Neuronal stem cell (in vitro differentiated cells): Measurements from ENCODE around the gene PRKACA.
"Not testable (repeated sequence)": the region's sequence is repeated elsewhere in the genome, so short reads cannot be mapped to it uniquely, and the experiment has no call there.

Experiments used
- DNase-seq: peaks from one replicate; pipeline ENCODE4 v3.0.0-alpha.2; 2013; ENCODE audit warnings: low spot score
- H2AFZ ChIP-seq: one replicate; pipeline ENCODE4 v1.6.1; 2013; ENCODE audit warnings: mild to moderate bottlenecking, low read length, inconsistent platforms
- H2AK5ac ChIP-seq: 2 replicates; pipeline ENCODE4 v1.6.1; 2013; ENCODE audit warnings: low read depth, mild to moderate bottlenecking, inconsistent platforms, low read length, moderate library complexity, mixed read lengths
- H2BK120ac ChIP-seq: 2 replicates; pipeline ENCODE4 v1.6.1; 2013; ENCODE audit warnings: low read depth, mild to moderate bottlenecking, inconsistent platforms, low read length, moderate library complexity, mixed read lengths
- H2BK12ac ChIP-seq: one replicate; pipeline ENCODE4 v1.6.1; 2013; ENCODE audit warnings: low read length, inconsistent platforms
- H2BK15ac ChIP-seq: 2 replicates; pipeline ENCODE4 v1.6.1; 2013; ENCODE audit warnings: mild to moderate bottlenecking, low read length, inconsistent platforms, mixed read lengths
- H2BK5ac ChIP-seq: one replicate; pipeline ENCODE4 v1.6.1; 2013; ENCODE audit warnings: inconsistent platforms, mild to moderate bottlenecking, low read length, moderate library complexity
- H3K14ac ChIP-seq: one replicate; pipeline ENCODE4 v1.6.1; 2013; ENCODE audit warnings: low read length, inconsistent platforms
- H3K18ac ChIP-seq: 2 replicates; pipeline ENCODE4 v1.6.1; 2013; ENCODE audit warnings: low read length, inconsistent platforms
- H3K23ac ChIP-seq: 2 replicates; pipeline ENCODE4 v1.6.1; 2013; ENCODE audit warnings: low read depth, mild to moderate bottlenecking, mixed read lengths, low read length, inconsistent platforms; ENCODE audit not compliant: poor library complexity
- H3K27ac ChIP-seq: replicated peaks from 3 replicates; pipeline ENCODE4 v1.5.1; 2013; ENCODE audit warnings: low read length, inconsistent platforms
- H3K27me3 ChIP-seq, 3 experiments: 2 replicates each; pipeline ENCODE4 v1.6.1; 2013; ENCODE audit warnings: low read length in 3 of 3, mild to moderate bottlenecking in 2 of 3, inconsistent platforms in 1 of 3, low read depth in 1 of 3, mixed read lengths in 1 of 3, moderate library complexity in 1 of 3; ENCODE audit not compliant: control insufficient read depth in 3 of 3, insufficient read depth in 3 of 3
- H3K36me3 ChIP-seq, 2 donors: replicated peaks in 1 of 2; 2 replicates each; pipeline ENCODE4 v1.6.1; 2013; ENCODE audit warnings: low read length in 2 of 2; ENCODE audit not compliant: control insufficient read depth in 2 of 2, insufficient read depth in 2 of 2
- H3K4ac ChIP-seq: 2 replicates; pipeline ENCODE4 v1.6.1; 2013; ENCODE audit warnings: inconsistent platforms, mild to moderate bottlenecking, low read length, moderate library complexity
- H3K4me1 ChIP-seq, 2 donors: 1 replicate in 1 of 2; 2 replicates in 1 of 2; pipeline ENCODE4 v1.6.1; 2013; ENCODE audit warnings: low read length in 2 of 2, low read depth in 1 of 2; ENCODE audit not compliant: control insufficient read depth in 2 of 2, insufficient read depth in 1 of 2
- H3K4me2 ChIP-seq: one replicate; pipeline ENCODE4 v1.6.1; 2013; ENCODE audit warnings: mild to moderate bottlenecking, low read length, inconsistent platforms; ENCODE audit not compliant: insufficient read depth, poor library complexity, severe bottlenecking
- H3K4me3 ChIP-seq, 2 donors: 2 replicates each; pipeline ENCODE4 v1.5.1; 2013; ENCODE audit warnings: low read length in 2 of 2, mild to moderate bottlenecking in 2 of 2, inconsistent platforms in 1 of 2, moderate library complexity in 1 of 2
- H3K79me1 ChIP-seq: one replicate; pipeline ENCODE4 v1.6.1; 2013; ENCODE audit warnings: low read depth, mild to moderate bottlenecking, inconsistent platforms, low read length, moderate library complexity
- H3K9ac ChIP-seq: one replicate; pipeline ENCODE4 v1.6.1; 2013; ENCODE audit warnings: mild to moderate bottlenecking, low read depth, low read length, inconsistent platforms; ENCODE audit not compliant: poor library complexity
- H3K9me3 ChIP-seq, 2 donors: replicated peaks in 1 of 2; 2 replicates each; pipeline versions ENCODE3 to v1.6.1; 2013; ENCODE audit warnings: low read length in 2 of 2, mild to moderate bottlenecking in 2 of 2, inconsistent platforms in 1 of 2, low read depth in 1 of 2, mixed read lengths in 1 of 2, moderate library complexity in 1 of 2; ENCODE audit not compliant: control insufficient read depth in 2 of 2, insufficient read depth in 1 of 2
- H4K8ac ChIP-seq: one replicate; pipeline ENCODE4 v1.6.1; 2013; ENCODE audit warnings: low read depth, mild to moderate bottlenecking, inconsistent platforms, low read length, moderate library complexity
- H4K91ac ChIP-seq: one replicate; pipeline ENCODE4 v1.6.1; 2013; ENCODE audit warnings: low read length, low read depth, mild to moderate bottlenecking, inconsistent platforms; ENCODE audit not compliant: poor library complexity
- WGBS, 2 donors: extraction: QIAGEN DNeasy Blood & Tissue Kit; methylation state at CpG; one replicate each; pipeline ENCODE4 v1.1.7; 2013; ENCODE audit warnings: missing lambda C conversion rate in 2 of 2, mixed read lengths in 1 of 2; ENCODE audit not compliant: insufficient read length in 2 of 2, insufficient replicate concordance in 1 of 2; ENCODE audit errors: extremely low coverage in 2 of 2; 5-methylcytosine and 5-hydroxymethylcytosine counted together

PRKACA gene

GRCh38 chr19:14147797-14148605 lies 30.4 kb upstream of the PRKACA start:
- H3K9ac ChIP-seq = peak overlapping the region; percentile 75
- H2BK12ac ChIP-seq = no peak overlapping the region
- H3K4ac ChIP-seq = no peak overlapping the region
- H3K4me2 ChIP-seq = no peak overlapping the region
- H3K36me3 ChIP-seq = peaks cover 15 to 17% of the 10 kb centered on the region in 2 donors
- H3K9me3 ChIP-seq = no peaks in the 10 kb centered on the region
- H3K27ac ChIP-seq = peak overlapping the region; percentile 3
- H3K23ac ChIP-seq = peak overlapping the region; percentile 70
- H2AFZ ChIP-seq = peak overlapping the region; percentile 86
- H3K4me1 ChIP-seq = peaks cover 13 to 17% of the 10 kb centered on the region in 2 donors
- no peak overlapping the region for H2BK5ac ChIP-seq
- no peak overlapping the region for H4K8ac ChIP-seq
- no peak overlapping the region for H3K14ac ChIP-seq
- no peak overlapping the region for H4K91ac ChIP-seq
- peaks cover 12% of the 10 kb centered on the region for H3K79me1 ChIP-seq
- peak overlapping the region; percentile 67 for H3K18ac ChIP-seq
- no peak for DNase-seq
- H2AK5ac ChIP-seq = peak overlapping the region; percentile 70
- WGBS, 2 donors = no CpG with 5 or more reads among the region's 20 CpGs
- no peaks in the 10 kb centered on the region for H3K27me3 ChIP-seq
- peak overlapping the region in 1 of 2 donors; percentile 20 for H3K4me3 ChIP-seq
- H2BK15ac ChIP-seq = no peak overlapping the region
- H2BK120ac ChIP-seq = no peak overlapping the region

- Histone ChIP-seq H4K91ac (peak overlapping the region; percentile 62), H2BK120ac (no peak overlapping the region), H2BK12ac (no peak overlapping the region), H2AFZ (no peak overlapping the region), H3K79me1 (peaks cover 7% of the 10 kb centered on the region), H3K4me1 (peaks cover 13 to 17% of the 10 kb centered on the region in 2 donors), H3K4ac (no peak overlapping the region), H3K27me3 (no peaks in the 10 kb centered on the region), H3K9me3 (no peaks in the 10 kb centered on the region), H3K14ac (no peak overlapping the region), H2BK5ac (no peak overlapping the region), H3K27ac (no peak overlapping the region), H2AK5ac (peak overlapping the region; percentile 42), H3K9ac (no peak overlapping the region), H3K18ac (no peak overlapping the region), H3K23ac (no peak overlapping the region), H3K4me3 (no peak overlapping the region), H2BK15ac (no peak overlapping the region), H3K4me2 (peak overlapping the region; percentile 3), H4K8ac (peak overlapping the region; percentile 7), H3K36me3 (peaks cover 3 to 5% of the 10 kb centered on the region in 2 donors)
- DNase-seq = no peak
- WGBS, 2 donors = no CpG with 5 or more reads among the region's 7 CpGs
Measured at GRCh38 chr19:14146789-14147216, 29.2 kb upstream of the PRKACA start.

GRCh38 chr19:14146169-14146568 lies 28.6 kb upstream of the PRKACA start:
- H3K9ac ChIP-seq, H2AFZ ChIP-seq, H3K27me3 ChIP-seq, H3K36me3 ChIP-seq, H3K79me1 ChIP-seq, DNase-seq, H2BK15ac ChIP-seq, H3K23ac ChIP-seq, H2BK5ac ChIP-seq, H2AK5ac ChIP-seq, H4K91ac ChIP-seq, H3K27ac ChIP-seq, H2BK120ac ChIP-seq, H2BK12ac ChIP-seq, H3K18ac ChIP-seq, H3K14ac ChIP-seq, H3K4ac ChIP-seq, H3K9me3 ChIP-seq, H3K4me2 ChIP-seq, H4K8ac ChIP-seq, H3K4me3 ChIP-seq: not testable (repeated sequence)
- WGBS, 2 donors = no CpG with 5 or more reads among the region's 10 CpGs
- H3K4me1 ChIP-seq = peaks cover 13 to 17% of the 10 kb centered on the region in 2 donors

GRCh38 chr19:14145381-14145780 lies 27.8 kb upstream of the PRKACA start:
- no peak overlapping the region for H3K4me3 ChIP-seq
- no peak overlapping the region for H3K27ac ChIP-seq
- H3K79me1 ChIP-seq = peaks cover 7% of the 10 kb centered on the region
- no peak overlapping the region for H2BK5ac ChIP-seq
- H3K4ac ChIP-seq = no peak overlapping the region
- no peaks in the 10 kb centered on the region for H3K27me3 ChIP-seq
- H3K9ac ChIP-seq = no peak overlapping the region
- no peaks in the 10 kb centered on the region for H3K9me3 ChIP-seq
- H3K14ac ChIP-seq = no peak overlapping the region
- no peak overlapping the region for H4K91ac ChIP-seq
- H2BK12ac ChIP-seq = no peak overlapping the region
- WGBS, 2 donors = no CpG with 5 or more reads among the region's 6 CpGs
- H2AFZ ChIP-seq = no peak overlapping the region
- H3K23ac ChIP-seq = no peak overlapping the region
- no peak overlapping the region for H2BK15ac ChIP-seq
- no peaks in the 10 kb centered on the region for H3K36me3 ChIP-seq
- H2AK5ac ChIP-seq = no peak overlapping the region
- H3K18ac ChIP-seq = peak overlapping the region; percentile 25
- no peak for DNase-seq
- no peak overlapping the region for H3K4me2 ChIP-seq
- peaks cover 13 to 17% of the 10 kb centered on the region in 2 donors for H3K4me1 ChIP-seq
- H2BK120ac ChIP-seq = no peak overlapping the region
- H4K8ac ChIP-seq = no peak overlapping the region
